GM18873 (cell line): ENCODE measurements around the gene PCDHAC2.

Experiments
- ATAC-seq: cut with Tn5 transposase; IDR thresholded peaks from one replicate; pipeline ENCODE4 v1.9.1; 2021; ENCODE audit warnings: mild to moderate bottlenecking, moderate library complexity, moderate number of reproducible peaks; ENCODE audit not compliant: unreplicated experiment, low FRiP score

PCDHAC2 gene

GRCh38 chr5:140966293-140967225 is at the start of gene PCDHAC2:
TSS of gene PCDHAC2 (plus strand) at chr5:140966476. CDS start at chr5:140966767, 291 bp downstream.
- no peak for ATAC-seq

GRCh38 chr5:140923601-140924000 is 42.7 kb upstream of the PCDHAC2 start:
- no peak for ATAC-seq

GRCh38 chr5:140925806-140926442 is 40.4 kb upstream of the PCDHAC2 start, which contains the start of gene PCDHAC1:
TSS of gene PCDHAC1 (plus strand) at chr5:140926299. CDS start at chr5:140926893, 594 bp downstream.
- no peak for ATAC-seq

- ATAC-seq: no peak
Observed at GRCh38 chr5:140926443-140927227, 39.6 kb upstream of the PCDHAC2 start.

- no peak for ATAC-seq
Observed at GRCh38 chr5:140927228-140927573, 39.1 kb upstream of the PCDHAC2 start.

- no peak for ATAC-seq
Observed at GRCh38 chr5:140934964-140935606, 31.2 kb upstream of the PCDHAC2 start.

- no peak for ATAC-seq
Observed at GRCh38 chr5:140946578-140946977, 19.7 kb upstream of the PCDHAC2 start.

GRCh38 chr5:140951636-140952035 is 14.6 kb upstream of the PCDHAC2 start:
- no peak for ATAC-seq

- ATAC-seq: no peak
Observed at GRCh38 chr5:140953234-140953633, 13.0 kb upstream of the PCDHAC2 start.

- ATAC-seq: no peak
Observed at GRCh38 chr5:140962190-140962589, 4.1 kb upstream of the PCDHAC2 start.

- no peak for ATAC-seq
Observed at GRCh38 chr5:140964356-140964755, 1.9 kb upstream of the PCDHAC2 start.

GRCh38 chr5:140965905-140966292 is 377 bp upstream of the PCDHAC2 start:
- no peak for ATAC-seq

- no peak for ATAC-seq
Observed at GRCh38 chr5:140967226-140967893, 1.1 kb downstream of the PCDHAC2 start.

GRCh38 chr5:140969880-140970279 is 3.6 kb downstream of the PCDHAC2 start:
- ATAC-seq: no peak

- no peak for ATAC-seq
Observed at GRCh38 chr5:140973550-140973949, 7.3 kb downstream of the PCDHAC2 start.

- ATAC-seq: no peak
Observed at GRCh38 chr5:140977003-140977402, 10.7 kb downstream of the PCDHAC2 start.

GRCh38 chr5:140978260-140978659 is 12.0 kb downstream of the PCDHAC2 start:
- ATAC-seq: no peak

- no peak for ATAC-seq
Observed at GRCh38 chr5:140978983-140979382, 12.7 kb downstream of the PCDHAC2 start.

GRCh38 chr5:140982083-140982716 is 15.9 kb downstream of the PCDHAC2 start:
- ATAC-seq: no peak
